GM13976 (cell line): ENCODE measurements around the gene C21orf58.
A peak's percentile ranks its signal among the peaks of the same experiment; 100 is the strongest.

Source experiments
- DNase-seq: peaks from one replicate; pipeline ENCODE4 v3.0.0; 2012; ENCODE audit warnings: low spot score
- in situ Hi-C: fragments of 300-500 bp; cut with MboI; formaldehyde crosslinking; loops from one replicate; pipeline ENCODE4 v1.12.0; 2022; ENCODE audit warnings: low sequenced_read_pairs, mixed read lengths, inconsistent platforms; ENCODE audit not compliant: unreplicated experiment
- TF ChIP-seq, protein P1 (sequence below): IDR thresholded peaks from 2 replicates; pipeline ENCODE4 v1.5.1; 2012; ENCODE audit warnings: borderline replicate concordance, mild to moderate bottlenecking; ENCODE audit not compliant: insufficient read depth; ENCODE audit errors: extremely low read depth, missing control alignments, control extremely low read depth

Gene C21orf58

DNA sequence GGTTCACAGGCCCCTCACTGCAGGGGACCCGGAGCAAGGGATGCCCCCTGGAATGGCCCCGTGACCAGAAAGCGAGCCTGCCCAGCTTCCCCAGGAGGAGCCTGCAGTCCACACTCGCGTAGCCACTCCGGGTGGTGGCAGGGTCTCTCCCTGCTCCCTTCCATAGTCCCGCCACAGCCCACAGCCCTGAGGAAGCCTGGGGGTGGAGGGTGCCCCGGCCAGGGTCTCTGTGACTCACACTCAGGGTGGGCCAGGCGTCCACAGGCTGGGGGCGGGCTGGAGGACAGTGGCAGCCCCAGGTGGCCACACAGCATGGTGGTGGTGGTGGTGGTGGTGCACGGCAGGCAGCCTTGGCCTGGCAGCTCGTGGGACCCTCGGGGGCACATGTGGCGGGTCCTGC, 21.9 kb downstream of the C21orf58 start:
- TF ChIP-seq, protein P1, sequence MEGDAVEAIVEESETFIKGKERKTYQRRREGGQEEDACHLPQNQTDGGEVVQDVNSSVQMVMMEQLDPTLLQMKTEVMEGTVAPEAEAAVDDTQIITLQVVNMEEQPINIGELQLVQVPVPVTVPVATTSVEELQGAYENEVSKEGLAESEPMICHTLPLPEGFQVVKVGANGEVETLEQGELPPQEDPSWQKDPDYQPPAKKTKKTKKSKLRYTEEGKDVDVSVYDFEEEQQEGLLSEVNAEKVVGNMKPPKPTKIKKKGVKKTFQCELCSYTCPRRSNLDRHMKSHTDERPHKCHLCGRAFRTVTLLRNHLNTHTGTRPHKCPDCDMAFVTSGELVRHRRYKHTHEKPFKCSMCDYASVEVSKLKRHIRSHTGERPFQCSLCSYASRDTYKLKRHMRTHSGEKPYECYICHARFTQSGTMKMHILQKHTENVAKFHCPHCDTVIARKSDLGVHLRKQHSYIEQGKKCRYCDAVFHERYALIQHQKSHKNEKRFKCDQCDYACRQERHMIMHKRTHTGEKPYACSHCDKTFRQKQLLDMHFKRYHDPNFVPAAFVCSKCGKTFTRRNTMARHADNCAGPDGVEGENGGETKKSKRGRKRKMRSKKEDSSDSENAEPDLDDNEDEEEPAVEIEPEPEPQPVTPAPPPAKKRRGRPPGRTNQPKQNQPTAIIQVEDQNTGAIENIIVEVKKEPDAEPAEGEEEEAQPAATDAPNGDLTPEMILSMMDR: no peak
- in situ Hi-C loops: no loop called here
- DNase-seq: no peak

DNA sequence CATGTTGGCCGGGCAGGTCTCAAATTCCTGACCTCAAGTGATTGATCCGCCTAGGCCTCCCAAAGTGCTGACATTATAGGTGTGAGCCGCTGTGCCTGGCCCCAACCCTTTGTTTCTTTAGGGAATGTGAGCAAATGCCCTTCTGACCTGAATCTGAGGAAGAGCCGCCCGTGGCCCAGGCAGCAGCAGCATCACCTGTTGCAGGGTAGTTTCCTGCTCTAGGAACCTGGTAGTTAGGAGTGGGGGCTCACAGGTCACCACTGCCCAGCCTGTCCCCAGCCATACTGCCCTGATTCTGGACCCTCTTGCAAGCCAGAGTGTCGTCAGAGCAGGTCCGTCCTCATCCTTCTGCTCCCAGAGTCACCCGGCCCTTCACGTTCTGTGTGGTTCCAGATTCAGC, 24.5 kb downstream of the C21orf58 start:
- TF ChIP-seq, protein P1: no peak
- in situ Hi-C loops: no loop called here

DNA sequence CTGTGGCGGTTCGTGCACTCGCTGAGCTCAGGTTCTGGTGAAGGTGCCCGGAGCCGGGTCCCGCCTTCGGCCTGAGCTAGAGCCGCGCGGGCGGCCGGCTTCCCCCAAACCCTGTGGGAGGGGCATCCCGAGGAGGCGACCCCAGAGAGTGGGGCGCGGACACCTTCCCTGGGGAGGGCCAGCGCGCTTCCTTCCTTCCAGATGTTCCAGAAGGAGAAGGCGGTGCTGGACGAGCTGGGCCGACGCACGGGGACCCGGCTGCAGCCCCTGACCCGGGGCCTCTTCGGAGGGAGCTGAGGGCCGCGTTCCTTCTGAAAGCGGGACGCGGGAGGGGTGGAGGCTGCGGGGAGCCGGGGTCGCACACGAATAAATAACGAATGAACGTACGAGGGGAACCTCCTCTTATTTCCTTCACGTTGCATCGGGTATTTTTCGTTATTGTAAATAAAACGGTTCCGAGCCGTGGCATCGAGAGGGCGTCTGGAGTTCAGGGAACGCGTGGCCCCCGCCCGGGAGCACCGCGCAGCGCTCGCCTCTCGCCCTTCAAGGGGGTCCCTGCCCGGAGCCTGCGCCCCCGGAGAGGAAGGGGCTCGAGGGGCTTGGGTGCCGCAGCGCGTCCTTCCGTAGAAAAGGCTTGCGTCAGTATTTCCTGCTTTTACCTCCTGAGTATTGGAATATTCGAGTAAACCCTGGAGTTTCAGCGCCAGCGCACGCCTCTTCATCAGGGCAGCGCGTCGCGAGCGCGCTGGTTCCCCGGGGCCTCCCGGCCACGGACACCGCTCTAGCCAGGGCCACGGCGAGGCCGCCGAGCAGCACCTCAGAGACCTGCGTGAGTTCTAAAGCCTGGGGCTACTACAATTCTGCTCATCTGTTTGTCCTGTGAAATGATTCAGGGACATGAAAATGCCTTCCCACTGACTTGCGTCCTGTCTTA, 26.1 kb downstream of the C21orf58 start:
- in situ Hi-C loops: no loop called here

More for the DNA sequence above, 24.5 kb downstream of the C21orf58 start:
- no peak for DNase-seq

DNA sequence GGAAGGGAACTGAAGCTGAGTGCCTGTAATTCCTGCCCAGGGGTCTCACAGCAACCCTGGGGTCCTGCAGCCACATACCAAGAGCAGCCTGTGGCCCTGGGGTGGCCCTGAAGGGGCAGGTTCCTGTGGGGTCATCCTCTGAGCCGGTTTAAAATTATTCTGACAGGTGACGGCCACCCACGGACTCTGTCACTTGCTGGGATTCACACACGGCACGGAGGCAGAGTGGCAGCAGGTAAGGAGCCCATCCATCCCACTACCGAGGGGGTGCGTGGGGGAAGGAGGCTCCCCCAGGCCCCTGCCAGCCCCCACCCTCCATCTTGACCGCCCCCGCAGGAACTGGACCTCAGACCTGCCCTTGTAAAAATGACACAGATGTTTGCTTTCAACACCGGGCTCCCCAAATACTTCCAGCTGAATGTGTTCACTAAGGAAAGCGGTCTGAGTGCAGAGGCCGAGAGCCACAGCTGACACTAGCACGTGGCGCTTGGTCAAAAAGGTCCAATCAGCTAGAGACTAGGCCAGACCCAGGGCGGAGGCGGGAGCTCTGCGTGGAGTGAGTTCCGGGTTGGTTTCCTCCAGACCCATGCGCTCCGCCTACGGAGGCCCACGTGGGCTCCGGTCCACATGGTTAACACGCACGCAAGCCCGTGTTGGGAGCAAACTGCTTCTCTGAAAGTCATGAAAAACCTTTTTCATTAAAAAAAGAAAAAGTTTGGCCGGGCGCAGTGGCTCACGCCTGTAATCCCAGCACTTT, 27.5 kb downstream of the C21orf58 start:
- TF ChIP-seq, protein P1: no peak
- in situ Hi-C loops: no loop called here
- DNase-seq: peak; percentile 87

More for the DNA sequence above, 26.1 kb downstream of the C21orf58 start:
- TF ChIP-seq, protein P1: no peak
- DNase-seq: no peak

DNA sequence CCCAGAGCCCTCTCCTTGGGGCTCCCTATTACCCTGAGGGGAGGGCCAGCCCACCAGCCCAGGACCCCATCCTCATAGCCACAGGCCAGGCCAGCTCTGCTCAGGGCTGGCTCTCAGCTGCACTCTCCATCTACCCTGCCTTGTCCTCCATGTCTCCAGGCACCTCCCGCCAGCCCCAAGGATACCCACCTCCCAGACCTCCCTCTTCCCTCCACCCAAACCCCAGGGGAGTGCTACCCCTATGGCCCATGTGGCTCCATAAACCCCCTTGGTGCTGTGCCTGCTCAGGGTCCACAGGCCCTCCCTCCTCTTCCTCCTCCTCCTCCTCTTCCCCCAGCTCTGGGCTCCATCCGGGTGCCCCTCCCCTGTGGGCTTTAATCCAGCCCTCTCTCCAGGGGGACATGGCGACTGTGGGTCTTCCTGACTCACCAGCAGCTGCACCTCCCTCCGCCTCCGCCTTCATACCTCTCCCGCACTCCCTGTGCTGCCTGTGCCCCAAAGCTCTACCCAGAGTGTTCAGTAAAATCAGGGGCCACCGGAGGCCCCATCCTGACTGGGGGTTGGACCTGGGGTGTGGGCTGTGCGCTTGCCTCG, 28.4 kb downstream of the C21orf58 start:
- in situ Hi-C loops: no loop called here
- no peak for DNase-seq
- TF ChIP-seq, protein P1: no peak

DNA sequence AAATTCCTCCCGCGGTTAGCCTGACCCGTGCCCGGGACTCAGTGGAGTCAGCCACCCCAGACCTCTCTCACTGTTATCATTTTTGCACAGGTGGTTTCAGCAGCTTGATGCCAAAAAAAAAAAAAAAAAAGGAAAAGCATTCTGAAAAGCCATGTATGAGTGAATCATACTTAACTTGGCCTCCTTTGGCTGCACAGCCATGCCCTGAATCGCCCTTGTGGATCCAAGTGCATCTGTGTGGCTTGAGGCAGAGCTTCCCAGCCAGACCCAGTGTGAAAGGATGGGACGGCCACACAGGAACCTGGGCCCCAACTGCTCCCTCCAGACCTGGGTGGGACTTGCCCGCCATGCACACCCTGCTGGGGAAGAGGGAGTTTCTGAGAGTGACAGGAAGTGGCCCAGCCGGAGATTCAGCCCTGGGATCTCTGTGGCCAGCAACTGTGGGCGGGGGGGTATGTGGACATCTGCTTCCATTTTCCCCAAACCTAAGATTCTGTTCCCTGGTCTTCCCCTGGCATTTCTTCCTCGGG, 29.0 kb downstream of the C21orf58 start:
- TF ChIP-seq, protein P1: no peak
- peak; percentile 79 for DNase-seq
- in situ Hi-C loops: no loop called here
